Adrenal gland (tissue), 12 donors: ENCODE results near the gene CCDC24. TPM values are rescaled to one million over a fixed set of nuclear protein-coding genes. Genes with fewer than 3 reads are reported as not detected.

Source experiments
- DNase-seq, 7 donors: peaks; one replicate each; pipeline ENCODE4 v3.0.0-alpha.2; 2019 to 2020
- H3K27ac ChIP-seq, 5 donors: fragments of 200-600 bp; sonication (generic) in 4 of 5; 1 replicate in 3 of 5; 2 replicates in 2 of 5; pipeline versions ENCODE4 v1.5.1 to v1.8.0; 2016 to 2020; ENCODE audit warnings: mild to moderate bottlenecking in 1 of 5
- H3K27me3 ChIP-seq: fragments of 200-600 bp; 2 replicates; pipeline ENCODE4 v1.8.0; 2021
- H3K36me3 ChIP-seq, 2 donors: fragments of 200-600 bp; replicated peaks in 1 of 2; 1 replicate in 1 of 2; 2 replicates in 1 of 2; pipeline versions ENCODE4 v1.5.1 to v1.8.0; 2018 to 2022
- H3K4me1 ChIP-seq, 2 donors: fragments of 200-600 bp; replicated peaks in 1 of 2; 1 replicate in 1 of 2; 2 replicates in 1 of 2; pipeline versions ENCODE4 v1.5.1 to v1.8.0; 2018 to 2021
- H3K4me3 ChIP-seq, 4 donors: fragments of 200-600 bp; sonication (generic) in 3 of 4; one replicate each; pipeline ENCODE4 v1.5.1; 2016 to 2018
- H3K9me3 ChIP-seq, 3 donors: fragments of 200-600 bp; sonication (generic) in 1 of 3; replicated peaks in 1 of 3; 1 replicate in 2 of 3; 2 replicates in 1 of 3; pipeline versions ENCODE4 v1.5.1 to v1.8.0; 2016 to 2021
- POLR2A ChIP-seq, 2 donors: fragments of 450-650 bp; IDR thresholded peaks; one replicate each; pipeline ENCODE4 v1.6.1; 2017; ENCODE audit warnings: antibody characterized with exemption in 2 of 2, mild to moderate bottlenecking in 2 of 2, moderate library complexity in 1 of 2
- WGBS, 4 donors: extraction: QIAGEN DNeasy Blood & Tissue Kit in 2 of 4; methylation state at CpG; one replicate each; pipeline versions ENCODE4 v1.1.5 to v1.1.7; 2013 to 2017; 5-methylcytosine and 5-hydroxymethylcytosine counted together
- intact Hi-C, 2 donors: fragments of 100-400 bp; cut with DNase I; formaldehyde crosslinking; loops; one replicate each; pipeline versions ENCODE4 v1.14.1 to v1.15.0; 2022 to 2023
- polyA plus RNA-seq, 3 donors: library from polyadenylated mRNA; stranded (reverse); fragments of 200-250 nt in 2 of 3; fragments of 350-450 nt in 1 of 3; fragmentation: Illumina TruSeq in 1 of 3; extraction: RNeasy Lipid Tissue Mini Kit (QIAGEN cat#74804) in 1 of 3; gene quantifications; one replicate each; pipeline ENCODE4 v1.2.3, GENCODE V29; 2013 to 2014
- total RNA-seq, 9 donors: library from RNA; depleted of rRNA in 4 of 9; stranded (reverse); fragments of >200 nt in 4 of 9; fragments of 120-200 nt in 1 of 9; fragmentation: NEBNext Ultra II Directional in 1 of 9; extraction: Animal tissue kit (Norgen Biotek cat#: 25700) in 1 of 9; gene quantifications; one replicate each; pipeline versions ENCODE4 v1.1.0 to v1.2.4, GENCODE V29; 2013 to 2023
- TF ChIP-seq, protein P1 (sequence below), 6 experiments: fragments of 450-650 bp in 4 of 6; fragments of 200-600 bp in 2 of 6; sonication (generic) in 1 of 6; IDR thresholded peaks; 1 replicate in 5 of 6; 2 replicates in 1 of 6; pipeline versions ENCODE4 v1.5.1 to v1.8.0; 2016 to 2021; ENCODE audit warnings: antibody characterized with exemption in 6 of 6, mild to moderate bottlenecking in 2 of 6, moderate library complexity in 1 of 6
- donor health status: healthy with polysubstance abuse.
- donor health status: Bipolar disorder and iron deficiency.
- donor health status: DM: yes; HTN: yes; CAD: no.
- donor health status: DM: no; HTN: no; CAD: no.
- donor health status: DM: no; HTN: no; CAD: no.
- donor health status: DM: yes; HTN: yes; CAD: no.

CCDC24 gene
- total and polyA plus RNA-seq, 12 donors = 3.1 to 53.5 (median 11.7) TPM

DNA sequence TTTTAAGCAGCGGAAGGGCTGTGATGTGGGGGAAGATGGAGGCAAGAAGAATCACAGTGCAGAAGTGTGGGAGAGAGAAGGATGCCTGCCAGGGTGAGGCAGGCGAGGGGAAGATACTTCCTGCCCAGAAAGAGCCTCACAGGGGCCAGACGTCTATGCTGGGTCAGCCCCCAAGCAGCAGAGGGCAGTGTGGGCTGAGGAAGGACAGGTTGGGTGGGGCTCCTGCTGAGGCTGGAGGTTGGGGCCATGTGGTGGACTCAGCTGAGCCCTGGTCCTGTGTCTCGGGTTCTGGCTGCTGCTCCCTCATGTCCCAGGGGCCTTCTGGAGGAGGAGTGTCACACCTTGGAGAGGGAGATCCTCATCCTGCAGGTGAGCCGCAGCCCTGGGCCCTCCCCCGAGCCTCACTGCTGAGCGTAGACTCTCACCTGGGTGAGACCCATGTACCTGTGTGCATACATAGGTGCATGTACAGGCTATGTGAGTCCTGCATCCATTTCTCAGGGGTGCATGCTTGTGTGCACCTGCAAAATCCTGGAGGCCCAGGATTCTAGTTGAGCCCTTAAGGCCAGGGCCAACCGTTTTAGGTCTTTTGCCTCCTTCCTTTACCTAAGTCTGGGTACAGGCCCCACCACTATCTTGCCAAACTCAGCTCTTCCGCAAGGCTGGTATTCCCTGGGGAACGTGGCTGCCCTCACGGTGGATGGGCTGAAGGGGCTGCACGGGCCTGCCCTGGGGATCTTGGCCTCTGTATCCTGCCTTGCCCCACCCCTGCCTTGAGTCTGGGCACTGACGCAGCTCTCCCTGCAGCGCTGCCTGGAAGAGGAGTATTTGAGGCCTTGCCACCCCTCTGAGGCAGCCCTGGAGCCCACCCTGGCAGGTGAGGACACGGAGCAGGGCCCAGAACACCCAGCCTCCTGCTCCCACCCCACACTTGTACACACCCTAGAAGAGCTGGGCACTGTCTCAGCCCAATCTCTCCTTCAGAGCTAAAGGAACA is 3.7 kb downstream of the CCDC24 start:
- Histone ChIP-seq H3K4me3 (no peak overlapping the region), H3K4me1 (peaks cover 7 to 11% of the 10 kb centered on the region in 2 donors), H3K9me3 (no peaks in the 10 kb centered on the region), H3K27ac (no peak overlapping the region), H3K27me3 (no peaks in the 10 kb centered on the region), H3K36me3 (peaks cover 0 to 6% of the 10 kb centered on the region in 2 donors)
- TF ChIP-seq POLR2A (IDR thresholded peaks at IDR 0.05) = no peak
- TF ChIP-seq, protein P1, sequence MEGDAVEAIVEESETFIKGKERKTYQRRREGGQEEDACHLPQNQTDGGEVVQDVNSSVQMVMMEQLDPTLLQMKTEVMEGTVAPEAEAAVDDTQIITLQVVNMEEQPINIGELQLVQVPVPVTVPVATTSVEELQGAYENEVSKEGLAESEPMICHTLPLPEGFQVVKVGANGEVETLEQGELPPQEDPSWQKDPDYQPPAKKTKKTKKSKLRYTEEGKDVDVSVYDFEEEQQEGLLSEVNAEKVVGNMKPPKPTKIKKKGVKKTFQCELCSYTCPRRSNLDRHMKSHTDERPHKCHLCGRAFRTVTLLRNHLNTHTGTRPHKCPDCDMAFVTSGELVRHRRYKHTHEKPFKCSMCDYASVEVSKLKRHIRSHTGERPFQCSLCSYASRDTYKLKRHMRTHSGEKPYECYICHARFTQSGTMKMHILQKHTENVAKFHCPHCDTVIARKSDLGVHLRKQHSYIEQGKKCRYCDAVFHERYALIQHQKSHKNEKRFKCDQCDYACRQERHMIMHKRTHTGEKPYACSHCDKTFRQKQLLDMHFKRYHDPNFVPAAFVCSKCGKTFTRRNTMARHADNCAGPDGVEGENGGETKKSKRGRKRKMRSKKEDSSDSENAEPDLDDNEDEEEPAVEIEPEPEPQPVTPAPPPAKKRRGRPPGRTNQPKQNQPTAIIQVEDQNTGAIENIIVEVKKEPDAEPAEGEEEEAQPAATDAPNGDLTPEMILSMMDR (IDR thresholded peaks at IDR 0.05) = no peak
- intact Hi-C loops = no loop called here
- WGBS, 4 donors = 64 to 86% (median 81%) methylated on average over 5 to 15 of the region's 15 CpGs
- DNase-seq = no peak

DNA sequence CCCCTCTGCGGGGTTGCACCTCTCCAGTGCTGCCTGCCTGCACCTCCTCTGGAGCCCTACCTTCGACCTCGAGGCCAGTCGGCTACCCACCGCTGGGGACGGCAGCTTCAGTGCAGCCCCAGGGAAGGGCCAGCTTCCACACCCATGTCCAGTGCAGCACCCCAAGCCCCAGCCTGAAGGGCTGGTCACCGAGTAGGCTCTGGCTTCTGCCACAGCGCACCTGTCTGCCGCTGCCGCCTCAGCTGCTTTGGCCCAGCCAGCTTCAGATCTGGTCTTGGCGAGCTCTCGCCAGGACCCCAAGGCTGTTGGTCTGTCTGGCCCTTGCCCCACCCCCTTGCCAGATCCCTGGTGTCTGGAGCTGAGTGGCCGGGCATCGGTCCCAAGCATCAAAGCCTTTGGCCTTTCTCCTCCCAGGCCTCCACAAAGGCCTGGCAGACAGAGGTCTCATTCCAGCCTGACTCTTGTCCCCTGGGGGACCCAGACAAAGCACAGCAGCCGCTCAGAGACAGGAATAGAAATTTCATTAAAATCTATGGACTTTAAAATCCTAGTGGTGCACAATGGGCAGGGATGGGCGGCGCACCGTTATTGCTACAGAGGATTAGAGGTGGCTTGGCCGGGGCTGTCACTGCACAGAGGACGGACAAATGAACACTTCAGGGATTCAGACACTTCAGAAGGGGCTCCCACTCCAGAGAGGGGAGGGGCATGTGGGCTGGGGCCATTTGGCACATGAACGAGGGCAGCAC is 4.8 kb downstream of the CCDC24 start:
- 82 to 89% (median 85%) methylated on average over 14 to 21 of the region's 21 CpGs for WGBS, 4 donors
- Histone ChIP-seq H3K27me3 (no peaks in the 10 kb centered on the region), H3K27ac (no peak overlapping the region), H3K36me3 (peaks cover 0 to 6% of the 10 kb centered on the region in 2 donors), H3K4me3 (no peak overlapping the region), H3K9me3 (no peaks in the 10 kb centered on the region), H3K4me1 (peaks cover 0 to 6% of the 10 kb centered on the region in 2 donors)
- TF ChIP-seq POLR2A (IDR thresholded peaks at IDR 0.05) = no peak
- TF ChIP-seq, protein P1 (IDR thresholded peaks at IDR 0.05) = no peak
- DNase-seq = no peak
- intact Hi-C loops = no loop called here

DNA sequence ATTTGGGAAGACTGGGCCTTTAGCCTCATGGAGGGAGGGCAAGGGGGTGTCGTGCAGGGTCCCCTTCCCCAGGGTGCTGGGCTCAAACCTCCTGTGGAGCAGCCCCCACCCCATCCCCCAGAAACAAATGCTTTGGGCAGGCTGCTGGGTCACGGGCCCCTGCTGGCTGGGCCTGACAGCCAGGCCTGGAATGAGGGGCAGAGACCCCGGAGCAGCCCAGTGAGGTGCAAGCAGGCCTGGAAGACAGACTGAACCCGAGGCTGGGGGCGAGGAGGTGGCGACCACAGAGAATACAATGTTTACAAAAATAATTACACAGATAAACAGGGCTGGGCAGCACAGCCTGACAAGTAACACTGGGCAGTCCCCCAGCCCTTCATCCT is 5.3 kb downstream of the CCDC24 start:
- Histone ChIP-seq H3K27me3 (no peaks in the 10 kb centered on the region), H3K27ac (no peak overlapping the region), H3K4me1 (peaks cover 0 to 5% of the 10 kb centered on the region in 2 donors), H3K36me3 (peaks cover 0 to 6% of the 10 kb centered on the region in 2 donors), H3K4me3 (no peak overlapping the region), H3K9me3 (no peaks in the 10 kb centered on the region)
- WGBS, 4 donors = 80 to 85% (median 82%) methylated on average over 4 to 6 of the region's 6 CpGs
- intact Hi-C loops = no loop called here
- DNase-seq = no peak
- TF ChIP-seq, protein P1 (IDR thresholded peaks at IDR 0.05) = no peak
- no peak for TF ChIP-seq POLR2A (IDR thresholded peaks at IDR 0.05)
